ENCODE measurements around the gene ARAP1.
"Not testable (repeated sequence)": the region's sequence is repeated elsewhere in the genome, so short reads cannot be mapped to it uniquely, and the experiment has no call there.

Gene ARAP1

GRCh38 chr11:72752088-72752914 is at the start of gene ARAP1:
Gene ARAP1, minus strand, starts transcription at chr11:72752408. Its CDS starts 25,280 bp downstream, at chr11:72727128.
- peak; percentile 76 for DNase-seq

GRCh38 chr11:72799441-72799840 is 47.2 kb upstream of the ARAP1 start:
- DNase-seq = no peak

DNA sequence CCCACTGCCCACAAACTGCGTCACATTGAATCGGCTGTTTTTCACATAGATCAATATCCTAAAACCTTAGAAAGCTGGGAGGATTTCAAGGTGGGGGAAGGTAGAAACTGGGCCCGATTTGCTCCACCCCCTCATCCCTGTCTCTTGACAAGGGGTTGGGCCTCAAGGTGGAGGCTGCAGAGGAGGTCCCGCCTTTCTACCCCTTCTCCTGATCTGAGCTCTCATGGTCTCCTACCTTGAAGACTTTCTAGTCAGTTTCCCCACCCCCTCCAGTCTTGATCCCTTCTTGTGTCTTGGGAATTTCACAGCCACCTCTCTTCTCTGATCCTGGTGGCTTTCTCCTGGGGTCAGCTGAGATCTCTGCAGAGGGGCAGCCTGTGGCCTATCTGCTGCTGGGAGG is 46.2 kb upstream of the ARAP1 start:
- no peak for DNase-seq

DNA sequence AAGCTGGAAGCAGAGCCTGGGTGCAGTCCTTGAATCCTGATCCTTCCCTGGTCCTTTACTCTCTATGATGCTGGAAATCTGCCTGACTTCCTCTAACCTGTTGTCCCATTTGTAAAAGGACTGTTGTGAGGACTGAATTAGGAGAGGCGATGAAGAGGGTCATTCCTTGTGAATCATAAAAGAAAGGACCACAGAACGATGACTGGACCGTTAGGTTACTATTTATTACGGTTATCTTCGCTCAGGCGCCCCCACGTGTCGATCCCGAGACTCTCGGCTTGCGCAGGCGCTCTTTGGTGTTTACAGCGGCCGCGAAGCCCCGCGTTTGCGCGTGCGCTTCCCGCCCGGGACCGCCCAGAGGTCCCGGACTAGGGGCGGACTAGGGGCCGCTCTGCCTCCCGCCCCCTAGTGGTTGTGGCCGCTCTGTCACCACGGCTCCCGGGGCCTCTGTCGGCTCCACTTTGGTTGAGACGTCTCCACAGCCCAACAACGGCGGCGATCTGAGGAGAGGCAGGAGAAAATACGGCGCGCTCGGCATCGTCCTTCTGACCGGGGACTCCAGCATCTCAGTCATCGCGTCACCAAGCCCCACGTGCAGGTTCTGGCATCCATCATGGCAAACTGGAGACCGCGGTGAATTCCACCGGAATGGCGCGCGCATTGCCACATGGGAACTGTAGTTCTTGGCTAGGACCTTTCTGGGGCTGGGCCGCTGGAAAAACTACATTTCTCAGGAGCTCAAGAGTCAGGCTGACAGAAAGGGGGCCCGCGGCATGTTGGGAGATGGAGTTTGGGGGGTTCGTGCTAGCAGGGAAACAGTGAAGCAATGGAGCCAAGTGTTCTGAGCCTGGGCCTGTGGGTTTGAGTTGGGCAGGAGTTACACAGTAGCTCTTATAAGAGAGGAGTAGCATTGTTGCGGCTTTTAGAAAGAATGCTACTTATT is 41.5 kb upstream of the ARAP1 start, which contains the start of gene STARD10:
TSS of gene STARD10 (minus strand) at position 623 of the 943 bp plus-strand sequence. CDS start 12,866 bp downstream, outside the sequence.
- peak; percentile 94 for DNase-seq

DNA sequence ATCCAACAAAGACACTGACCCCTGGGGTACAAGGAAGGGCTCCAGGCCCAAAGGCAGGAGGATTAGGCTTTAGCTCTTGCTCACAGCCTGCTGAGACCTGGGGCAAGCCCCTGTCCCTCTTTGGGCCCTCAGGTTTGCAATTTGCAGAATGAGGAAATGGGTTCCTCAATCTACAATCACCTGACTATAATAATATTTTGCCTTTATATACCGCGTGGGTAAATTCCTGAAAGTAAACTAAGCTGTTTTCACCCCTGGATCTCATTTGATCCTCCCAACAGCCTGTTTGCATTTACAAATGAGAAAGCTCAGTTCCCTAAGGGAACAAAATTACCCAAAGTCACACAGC is 40.8 kb upstream of the ARAP1 start:
- DNase-seq = no peak

DNA sequence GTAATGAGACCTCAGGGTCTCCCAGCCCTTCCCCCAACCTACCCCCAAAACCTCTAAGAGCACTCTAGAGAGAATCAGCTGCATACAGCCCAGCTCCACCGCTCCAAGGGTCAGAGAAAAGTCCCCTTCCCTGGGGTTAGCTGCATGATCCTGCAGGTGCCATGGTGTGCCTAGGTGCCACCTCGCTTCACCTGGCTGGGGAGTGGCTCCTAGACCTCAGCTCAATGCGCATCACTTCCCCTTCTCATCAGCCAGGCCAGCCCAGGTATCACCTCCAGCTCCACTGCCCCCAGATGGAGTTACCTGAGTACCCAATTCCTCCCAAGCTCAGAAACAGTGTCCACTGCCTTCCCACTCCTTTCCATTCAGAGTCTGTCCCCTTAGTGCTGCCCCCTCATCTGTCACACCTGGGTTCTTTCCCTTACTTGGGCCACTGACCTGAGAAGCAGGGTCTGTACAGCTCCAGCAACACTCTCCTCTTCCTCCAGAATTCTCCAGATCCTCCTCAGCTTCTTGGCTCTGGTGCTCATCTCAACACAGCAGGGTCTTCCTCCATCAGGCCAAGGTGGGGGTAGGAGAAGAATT is 40.3 kb upstream of the ARAP1 start:
- no peak for DNase-seq

DNA sequence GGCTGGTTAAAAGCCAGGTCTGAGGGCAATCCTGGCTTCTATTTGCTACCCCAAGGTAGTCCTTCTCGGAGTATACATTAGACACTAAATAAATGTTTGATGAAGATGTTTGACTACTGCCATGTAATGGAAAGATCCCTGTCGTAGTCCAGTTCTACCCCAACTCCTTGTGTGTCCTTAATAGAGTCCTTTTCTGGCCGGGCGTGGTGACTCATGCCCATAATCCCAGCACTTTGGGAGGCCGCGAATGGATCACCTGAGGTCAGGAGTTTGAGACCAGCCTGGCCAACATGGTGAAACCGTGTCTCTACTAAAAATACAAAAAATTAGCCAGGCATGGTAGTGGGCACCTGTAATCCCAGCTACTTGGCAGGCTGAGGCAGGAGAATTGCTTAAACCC is 39.0 kb upstream of the ARAP1 start:
- not testable (repeated sequence) for DNase-seq

DNA sequence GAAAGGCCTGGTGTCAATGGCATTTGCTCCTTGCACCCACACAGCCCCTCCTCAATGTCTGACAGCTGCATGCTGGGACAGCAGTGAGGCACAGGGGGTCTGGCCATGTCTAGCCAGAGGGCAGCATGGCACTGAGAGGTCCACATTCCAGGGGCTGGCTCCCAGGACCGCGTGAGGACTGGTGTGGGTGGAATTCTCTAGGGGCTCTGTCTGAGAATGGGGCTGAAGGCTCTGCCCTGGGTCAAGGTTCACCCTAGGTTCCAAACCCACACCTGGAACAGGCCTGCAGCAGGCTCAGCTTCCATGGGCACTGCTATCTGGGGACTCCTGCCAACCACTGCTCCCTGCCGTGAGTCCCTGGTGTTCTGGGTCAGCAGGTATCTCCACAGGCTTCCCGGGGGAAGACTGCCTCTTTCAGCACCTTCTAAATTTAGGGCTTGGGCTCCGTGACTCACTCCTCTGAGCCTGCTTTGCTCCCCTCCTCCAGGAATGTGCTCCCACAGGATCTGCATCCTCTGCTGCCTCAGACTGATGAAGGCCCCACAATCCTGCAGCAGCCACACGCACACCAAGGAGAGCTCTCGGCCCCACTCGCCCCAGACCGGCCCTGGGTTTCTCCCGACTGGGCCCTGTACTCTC is 37.4 kb upstream of the ARAP1 start:
- no peak for DNase-seq

DNA sequence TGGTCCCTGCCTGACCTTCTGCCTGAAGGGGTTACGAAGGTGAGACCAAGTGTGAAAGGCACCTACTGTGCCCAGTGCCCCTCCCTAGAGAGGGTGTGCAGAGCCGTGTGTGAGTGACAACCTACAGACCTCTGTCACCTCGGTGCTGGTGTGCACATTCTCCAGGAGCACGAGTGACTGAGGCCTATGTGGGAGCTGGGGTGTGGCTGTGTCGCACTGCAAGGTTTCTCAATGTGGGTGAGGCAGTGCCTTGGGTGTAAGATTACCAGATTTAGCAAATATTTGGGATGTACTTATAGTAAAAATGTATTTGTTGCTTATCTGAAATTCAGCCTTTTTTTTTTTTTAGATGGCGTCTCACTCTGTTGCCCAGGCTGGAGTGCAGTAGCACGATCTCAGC is 36.0 kb upstream of the ARAP1 start:
- DNase-seq = no peak

- DNase-seq = no peak
Measured at GRCh38 chr11:72787216-72788104, 35.3 kb upstream of the ARAP1 start.

GRCh38 chr11:72786305-72787215 is 34.4 kb upstream of the ARAP1 start:
- no peak for DNase-seq

- DNase-seq = no peak
Measured at GRCh38 chr11:72784662-72785061, 32.5 kb upstream of the ARAP1 start.

- no peak for DNase-seq
Measured at GRCh38 chr11:72783144-72783905, 31.1 kb upstream of the ARAP1 start.

DNA sequence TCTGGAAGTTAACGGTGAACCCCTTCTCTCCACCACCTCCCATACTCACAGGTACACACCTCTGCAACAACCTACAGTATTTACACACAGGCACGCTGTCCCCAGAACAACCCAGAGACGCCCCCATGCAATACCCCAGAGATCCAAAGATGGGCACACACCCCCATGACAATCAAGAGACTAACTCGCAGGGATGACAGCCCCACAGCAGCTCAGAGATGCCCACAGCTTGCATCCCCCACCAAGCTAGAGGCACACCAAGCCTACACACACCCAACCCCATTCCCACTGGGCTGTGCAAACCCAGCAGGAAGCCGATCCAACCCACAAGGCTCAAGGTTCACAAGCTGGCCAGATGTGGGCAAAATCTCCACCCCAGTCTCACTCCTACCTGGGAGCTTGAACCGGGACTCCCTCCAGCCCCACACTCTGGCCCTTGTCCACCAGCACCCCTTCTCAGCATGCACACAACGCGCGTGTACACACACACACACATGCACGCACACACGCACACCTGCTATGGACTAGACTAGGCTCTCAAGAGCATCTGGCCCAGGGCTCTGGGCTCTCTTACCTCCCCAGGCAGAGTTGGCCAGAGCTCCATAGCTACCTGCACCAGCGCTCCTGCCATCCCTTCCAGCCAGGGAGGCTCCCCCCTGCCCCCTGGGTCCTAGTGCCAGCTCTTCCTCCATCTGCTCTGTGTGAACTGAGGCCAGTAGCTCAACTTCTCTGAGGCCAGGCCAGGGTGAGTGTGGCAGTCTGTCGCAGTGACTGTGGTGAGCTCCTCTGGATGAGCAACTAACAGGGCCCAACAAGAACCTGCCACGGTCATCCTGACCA is 30.1 kb upstream of the ARAP1 start:
- DNase-seq = no peak

DNA sequence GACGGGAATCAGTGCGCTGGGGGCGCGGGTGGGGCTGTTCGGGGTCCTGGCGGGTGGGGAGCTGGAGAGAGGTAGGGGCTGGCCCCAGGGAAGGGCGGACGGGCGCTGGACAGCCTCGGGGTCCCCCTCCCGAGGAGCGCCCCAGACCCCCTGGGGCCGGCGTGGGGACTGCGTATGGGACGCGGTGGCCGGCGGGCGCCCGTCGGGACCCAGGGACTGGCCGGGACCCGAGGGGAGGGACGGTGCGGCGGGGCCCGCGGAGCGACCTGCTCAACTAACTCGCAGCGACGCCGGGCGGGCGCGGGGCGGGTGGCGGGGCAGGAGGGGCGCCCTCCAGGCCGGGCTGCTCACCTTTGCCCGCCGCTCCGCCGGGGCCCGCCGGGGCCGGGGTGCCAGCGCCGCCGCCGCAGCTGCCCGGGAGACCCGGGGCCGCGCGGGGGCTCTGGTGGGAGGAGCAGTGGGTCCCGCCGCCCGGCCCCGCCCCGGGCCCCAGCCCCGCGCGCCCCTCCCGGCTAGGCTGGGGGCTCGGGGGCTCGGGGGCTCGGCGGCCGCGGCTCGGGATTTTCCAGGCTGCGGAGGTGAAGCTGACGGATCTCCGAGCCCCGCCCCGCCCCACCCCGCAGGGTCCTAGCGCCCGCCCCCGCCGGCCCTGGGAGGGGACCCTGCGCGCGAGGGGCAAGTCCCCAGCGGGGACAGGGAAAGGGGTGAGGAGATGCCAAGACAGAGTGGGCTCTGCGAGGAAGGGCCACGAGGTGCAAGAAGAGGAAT is 29.3 kb upstream of the ARAP1 start:
- DNase-seq = peak; percentile 67

GRCh38 chr11:72781063-72781312 is 28.8 kb upstream of the ARAP1 start:
- no peak for DNase-seq

GRCh38 chr11:72780296-72781062 is 28.3 kb upstream of the ARAP1 start:
- no peak for DNase-seq
